Effector memory CD4-positive, alpha-beta T cell (primary cell): ENCODE results near the gene CLEC4G.
"Not testable (repeated sequence)": the region's sequence is repeated elsewhere in the genome, so short reads cannot be mapped to it uniquely, and the experiment has no call there.

Source experiments
- DNase-seq, 3 donors: peaks; one replicate each; pipeline ENCODE4 v3.0.0-alpha.2; 2020
- H3K27ac ChIP-seq: 2 replicates; pipeline ENCODE4 v1.7.0; 2013; ENCODE audit warnings: mild to moderate bottlenecking, low read length, moderate library complexity; ENCODE audit not compliant: insufficient read depth, poor library complexity, severe bottlenecking
- H3K27me3 ChIP-seq: replicated peaks from 2 replicates; pipeline ENCODE4 v1.7.0; 2013; ENCODE audit warnings: mild to moderate bottlenecking, low read length; ENCODE audit not compliant: insufficient read depth, control insufficient read depth, poor library complexity, severe bottlenecking
- H3K36me3 ChIP-seq: 2 replicates; pipeline ENCODE4 v1.7.0; 2013; ENCODE audit warnings: mild to moderate bottlenecking, low read length, moderate library complexity; ENCODE audit not compliant: control insufficient read depth, insufficient read depth
- H3K4me1 ChIP-seq: 2 replicates; pipeline ENCODE4 v1.7.0; 2013; ENCODE audit warnings: low read length, mild to moderate bottlenecking; ENCODE audit not compliant: control insufficient read depth, insufficient read depth, poor library complexity, severe bottlenecking
- H3K4me3 ChIP-seq: 2 replicates; pipeline ENCODE4 v1.7.0; 2013; ENCODE audit warnings: low read length, low read depth, mild to moderate bottlenecking; ENCODE audit not compliant: insufficient read depth, poor library complexity, severe bottlenecking
- H3K9me3 ChIP-seq: 2 replicates; pipeline ENCODE4 v1.7.0; 2013; ENCODE audit warnings: mild to moderate bottlenecking, low read length, moderate library complexity; ENCODE audit not compliant: control insufficient read depth

Gene CLEC4G

DNA sequence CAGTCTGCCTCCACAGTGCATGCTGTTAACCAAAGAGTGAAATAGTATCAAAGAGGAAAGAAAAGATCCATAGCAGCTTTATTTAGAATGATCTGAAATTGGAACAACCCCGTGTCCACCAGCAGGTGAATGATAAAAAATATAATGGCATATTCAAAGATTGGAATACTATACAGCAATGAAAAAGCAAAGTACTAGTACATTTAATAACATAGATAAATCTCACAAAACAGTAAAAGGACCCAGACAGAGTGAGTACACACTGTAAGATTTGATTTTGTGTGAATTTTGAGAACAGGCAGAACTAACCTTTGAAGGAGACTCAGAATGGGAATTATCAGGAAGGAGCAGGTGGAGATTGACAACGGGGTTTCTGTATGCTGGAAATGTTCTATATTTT, 16.3 kb upstream of the CLEC4G start:
- Histone ChIP-seq H3K4me3 (no peak overlapping the region), H3K36me3 (no peaks in the 10 kb centered on the region), H3K27me3 (peaks cover 7% of the 10 kb centered on the region), H3K27ac (no peak overlapping the region), H3K9me3 (no peaks in the 10 kb centered on the region), H3K4me1 (no peaks in the 10 kb centered on the region)
- DNase-seq, result no peak

DNA sequence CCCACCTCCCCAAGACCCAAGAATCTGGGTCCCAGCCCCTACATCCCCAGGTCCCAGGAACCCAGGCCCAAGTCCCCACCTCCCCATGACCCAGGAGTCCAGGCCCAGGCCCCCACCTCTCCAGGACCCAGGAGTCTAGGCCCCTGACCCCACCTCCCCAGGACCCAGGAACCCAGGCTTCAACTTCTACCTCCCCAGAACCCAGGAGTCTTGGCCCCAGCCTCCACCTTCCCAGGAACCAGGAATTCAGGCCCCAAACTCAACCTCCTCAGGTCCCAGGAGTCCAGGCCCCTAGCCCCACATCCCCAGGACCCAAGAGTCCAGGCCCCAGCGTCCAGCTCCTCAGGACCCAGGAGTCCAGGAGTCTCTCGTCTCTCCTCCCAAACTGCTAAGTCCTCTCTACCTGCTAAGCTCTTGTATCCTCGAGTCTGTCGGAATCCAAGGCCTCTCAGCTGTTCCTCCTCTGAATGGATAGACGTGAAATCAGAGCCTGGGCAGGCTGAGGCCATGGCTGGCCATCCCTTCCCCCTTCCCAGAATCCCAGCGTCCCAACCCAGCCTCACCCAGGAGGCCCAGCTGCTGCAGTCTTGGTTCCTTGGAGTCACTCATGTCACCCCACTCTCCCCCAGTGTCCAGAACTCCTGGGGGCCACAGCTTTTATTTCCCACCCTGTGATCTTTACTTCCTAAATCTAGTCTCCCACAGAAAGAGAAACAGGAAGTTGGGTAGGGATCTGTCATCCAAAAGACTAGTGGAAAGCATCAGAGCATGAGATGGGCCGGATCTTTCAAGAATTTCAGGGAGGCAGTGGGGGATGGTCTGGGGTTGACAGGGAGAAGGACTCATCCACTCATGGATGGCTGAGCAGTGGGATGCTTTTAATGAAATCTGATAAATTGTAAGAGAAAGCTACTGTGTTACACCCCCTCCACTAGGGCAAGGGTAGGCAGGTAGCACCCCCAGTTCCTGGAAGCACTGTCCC, 15.3 kb upstream of the CLEC4G start, which contains the start of gene CD209:
TSS of gene CD209 (minus strand) at position 632 of the 982 bp plus-strand sequence. CDS start at position 609, 23 bp downstream.
- Histone ChIP-seq H3K4me1 (no peaks in the 10 kb centered on the region), H3K4me3 (no peak within 1 kb of the TSS), H3K27ac (no peak within 1 kb of the TSS), H3K36me3 (no peaks in the 10 kb centered on the region), H3K27me3 (peaks cover 7% of the 10 kb centered on the region), H3K9me3 (no peaks in the 10 kb centered on the region)
- no peak for DNase-seq

- H3K36me3 ChIP-seq, H3K4me1 ChIP-seq: not testable (repeated sequence)
Observed at GRCh38 chr19:7746306-7746705, 14.4 kb upstream of the CLEC4G start.

GRCh38 chr19:7744871-7745650, 13.2 kb upstream of the CLEC4G start:
- Histone ChIP-seq H3K9me3 (no peaks in the 10 kb centered on the region), H3K36me3 (no peaks in the 10 kb centered on the region), H3K4me3 (no peak overlapping the region)

More at GRCh38 chr19:7746306-7746705, 14.4 kb upstream of the CLEC4G start:
- not testable (repeated sequence) for H3K4me3 ChIP-seq, DNase-seq, H3K9me3 ChIP-seq, H3K27me3 ChIP-seq, H3K27ac ChIP-seq

DNA sequence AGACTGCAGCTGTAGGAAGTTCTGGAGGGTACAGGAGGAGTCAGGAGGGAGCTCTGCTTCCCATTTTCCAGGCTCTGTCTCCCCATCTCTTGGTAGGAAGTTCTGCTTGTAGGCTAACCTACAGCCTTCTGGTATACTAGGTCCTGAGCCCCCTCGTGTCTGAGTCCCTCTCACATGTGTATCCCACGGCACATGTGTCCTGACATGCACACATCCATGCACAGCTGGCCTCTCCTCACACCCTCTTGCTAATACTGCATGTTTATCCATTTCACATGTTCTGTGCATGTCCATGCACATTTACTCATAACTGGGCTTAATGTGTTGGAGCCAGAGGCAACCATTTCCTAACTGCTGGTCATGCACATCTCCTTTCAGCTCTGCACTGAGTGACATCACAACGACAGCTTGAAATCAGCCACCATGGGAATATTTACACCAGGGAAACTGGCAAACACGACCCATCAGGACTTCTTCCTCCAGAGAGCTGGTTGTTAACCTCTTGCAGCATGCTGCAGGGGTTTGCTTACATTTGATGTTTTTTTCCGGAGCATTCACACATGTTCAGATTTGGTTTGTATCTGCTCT, 12.4 kb upstream of the CLEC4G start:
- Histone ChIP-seq H3K9me3 (no peaks in the 10 kb centered on the region), H3K4me3 (no peak overlapping the region), H3K27ac (no peak overlapping the region), H3K4me1 (no peaks in the 10 kb centered on the region), H3K27me3 (peaks cover 7% of the 10 kb centered on the region), H3K36me3 (no peaks in the 10 kb centered on the region)
- no peak for DNase-seq

More at GRCh38 chr19:7744871-7745650, 13.2 kb upstream of the CLEC4G start:
- no peak for DNase-seq
- Histone ChIP-seq H3K4me1 (no peaks in the 10 kb centered on the region), H3K27ac (no peak overlapping the region), H3K27me3 (peaks cover 7% of the 10 kb centered on the region)

DNA sequence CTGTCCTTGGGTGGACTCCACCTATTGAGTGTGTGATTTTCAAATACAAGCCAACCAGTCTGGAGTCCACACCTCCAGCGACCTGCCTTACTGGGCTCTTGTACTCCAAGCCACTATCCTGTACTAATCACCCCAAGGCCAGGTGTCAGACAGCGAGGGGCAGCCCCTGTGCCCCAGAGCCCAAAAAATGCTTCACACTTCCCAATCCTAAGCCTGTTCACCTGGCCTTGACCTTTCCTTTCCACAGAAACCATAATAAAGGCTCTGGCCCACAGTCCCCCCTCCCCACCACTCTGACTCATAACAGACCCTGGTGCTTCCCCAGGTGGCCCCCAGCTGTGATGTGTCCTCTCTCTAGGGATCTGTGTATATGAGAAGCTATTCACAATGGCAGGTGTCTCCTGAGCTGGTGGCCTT, 11.5 kb upstream of the CLEC4G start:
- Histone ChIP-seq H3K27me3 (peaks cover 7% of the 10 kb centered on the region), H3K27ac (no peak overlapping the region), H3K36me3 (no peaks in the 10 kb centered on the region), H3K4me1 (no peaks in the 10 kb centered on the region), H3K4me3 (no peak overlapping the region), H3K9me3 (no peaks in the 10 kb centered on the region)
- no peak for DNase-seq

DNA sequence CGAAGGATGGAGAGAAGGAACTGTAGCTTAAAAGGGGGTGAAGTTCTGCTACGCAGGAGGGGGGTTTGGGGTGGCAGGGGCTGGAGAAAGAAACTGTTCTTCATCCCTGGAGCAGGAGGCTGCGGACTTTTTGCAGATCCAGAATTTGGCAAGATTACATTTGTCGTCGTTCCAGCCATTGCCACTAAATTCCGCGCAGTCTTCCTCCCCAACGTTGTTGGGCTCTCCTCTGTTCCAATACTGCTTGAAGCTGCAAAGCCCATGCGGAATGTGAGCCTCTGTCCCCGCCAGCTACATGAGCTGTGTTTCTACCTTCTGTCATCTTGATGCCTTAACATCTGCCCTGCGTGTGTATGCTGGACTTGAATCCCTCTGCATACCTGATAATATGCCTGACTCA, 11.1 kb upstream of the CLEC4G start:
- no peaks in the 10 kb centered on the region for H3K9me3 ChIP-seq
- no peak overlapping the region for H3K27ac ChIP-seq
- H3K36me3 ChIP-seq, result no peaks in the 10 kb centered on the region
- no peaks in the 10 kb centered on the region for H3K4me1 ChIP-seq
- H3K4me3 ChIP-seq, result no peak overlapping the region
- peaks cover 5% of the 10 kb centered on the region for H3K27me3 ChIP-seq
- no peak for DNase-seq

GRCh38 chr19:7742575-7742974, 10.7 kb upstream of the CLEC4G start:
- DNase-seq, result no peak
- H3K27ac ChIP-seq, result no peak overlapping the region
- no peaks in the 10 kb centered on the region for H3K36me3 ChIP-seq
- no peaks in the 10 kb centered on the region for H3K4me1 ChIP-seq
- no peaks in the 10 kb centered on the region for H3K9me3 ChIP-seq
- H3K27me3 ChIP-seq, result peaks cover 1% of the 10 kb centered on the region
- H3K4me3 ChIP-seq, result no peak overlapping the region

GRCh38 chr19:7740682-7741054, 8.8 kb upstream of the CLEC4G start:
- H3K9me3 ChIP-seq, result no peaks in the 10 kb centered on the region
- no peak for DNase-seq
- no peak overlapping the region for H3K27ac ChIP-seq
- H3K27me3 ChIP-seq, result no peaks in the 10 kb centered on the region
- H3K36me3 ChIP-seq, result no peaks in the 10 kb centered on the region
- no peak overlapping the region for H3K4me3 ChIP-seq
- H3K4me1 ChIP-seq, result no peaks in the 10 kb centered on the region
